HCT116 (cell line): ENCODE data around the gene KCNH6. TPM values are rescaled to one million over a fixed set of nuclear protein-coding genes. Genes with fewer than 3 reads are reported as not detected.

Experiments
- ATAC-seq: fragments of 200-7000 bp; cut with Tn5 transposase; 2 replicates; pipeline ENCODE4 v1.9.1; 2020; ENCODE audit warnings: mild to moderate bottlenecking, moderate library complexity
- BruUV-seq: library from RNA; stranded (reverse); fragments of 400-500 nt; replicated peaks from 2 replicates; lab custom pipeline; 2021; lab: Mats Ljungman, UMichigan
- CTCF ChIA-PET: fragments of 300-600 bp; sonication (Branson Sonifier 250); formaldehyde crosslinking; loops from one replicate; lab custom pipeline; 2021; ENCODE audit warnings: antibody characterized with exemption; lab: Charles Lee
- POLR2A ChIA-PET: fragments of 300-600, 350-600 bp; sonication (Branson Sonifier 250); formaldehyde crosslinking; loops from one replicate; lab custom pipeline; 2021; ENCODE audit warnings: antibody characterized with exemption; lab: Charles Lee
- RAD21 ChIA-PET, 2 experiments: fragments of 300-600 bp; sonication (Branson Sonifier 250); formaldehyde crosslinking; loops; one replicate each; lab custom pipeline; 2023; ENCODE audit warnings: low total read pairs in 2 of 2; ENCODE audit not compliant: uncharacterized antibody in 2 of 2, unreplicated experiment in 2 of 2, low non-redundant PET in 1 of 2; lab: Charles Lee
- DNase-seq: peaks from one replicate; pipeline ENCODE4 v3.0.0-alpha.2; 2010; ENCODE audit warnings: low read depth, low spot score
- H2AFZ ChIP-seq: fragments of 200-600 bp; shearing (Covaris generic), sonication (generic); 2 replicates; pipeline ENCODE4 v1.6.1; 2017; ENCODE audit warnings: low read depth, mixed run types, mixed read lengths, antibody characterized with exemption, low read length; ENCODE audit not compliant: poor library complexity, severe bottlenecking
- H3K27ac ChIP-seq: 2 replicates; pipeline ENCODE4 v1.5.1; 2012; ENCODE audit warnings: low read depth, low read length
- H3K27me3 ChIP-seq: fragments of 200-600 bp; sonication (generic); 2 replicates; pipeline ENCODE4 v1.6.1; 2016; ENCODE audit warnings: mixed run types, low read length, mixed read lengths; ENCODE audit not compliant: insufficient read depth
- H3K36me3 ChIP-seq, 2 experiments: fragments of 200-500 bp in 1 of 2; fragments of 200-600 bp in 1 of 2; sonication (Bioruptor generic) in 1 of 2; sonication (generic) in 1 of 2; 2 replicates each; pipeline versions ENCODE4 v1.5.1 to v1.6.1; 2014 to 2016; ENCODE audit warnings: low read length in 2 of 2, inconsistent platforms in 1 of 2, mixed read lengths in 1 of 2, mixed run types in 1 of 2; ENCODE audit not compliant: insufficient read depth in 2 of 2, control insufficient read depth in 1 of 2
- H3K4me1 ChIP-seq, 2 experiments: fragments of 200-600 bp in 1 of 2; sonication (generic) in 1 of 2; 2 replicates each; pipeline versions ENCODE4 v1.5.1 to v1.6.1; 2012 to 2017; ENCODE audit warnings: low read length in 2 of 2, inconsistent platforms in 1 of 2, mild to moderate bottlenecking in 1 of 2, mixed read lengths in 1 of 2, mixed run types in 1 of 2, moderate library complexity in 1 of 2; ENCODE audit not compliant: insufficient read depth in 2 of 2, control insufficient read depth in 1 of 2
- H3K4me2 ChIP-seq: fragments of 200-600 bp; sonication (generic); 2 replicates; pipeline ENCODE4 v1.6.1; 2017; ENCODE audit warnings: mixed run types, low read length, mixed read lengths
- H3K4me3 ChIP-seq, 2 experiments: fragments of 200-600 bp in 1 of 2; sonication (generic) in 1 of 2; replicated peaks in 1 of 2; 2 replicates each; pipeline ENCODE4 v1.5.1; 2011 to 2016; ENCODE audit warnings: low read length in 2 of 2, control low read depth in 1 of 2, low read depth in 1 of 2, mild to moderate bottlenecking in 1 of 2, mixed read lengths in 1 of 2, mixed run types in 1 of 2
- H3K79me2 ChIP-seq: fragments of 200-600 bp; sonication (generic); 2 replicates; pipeline ENCODE4 v1.6.1; 2017; ENCODE audit warnings: mild to moderate bottlenecking, mixed run types, low read length, moderate library complexity, mixed read lengths; ENCODE audit not compliant: insufficient read depth
- H3K9ac ChIP-seq: fragments of 200-600 bp; sonication (generic); 2 replicates; pipeline ENCODE4 v1.6.1; 2016; ENCODE audit warnings: low read length, mixed read lengths
- H3K9me2 ChIP-seq: fragments of 200-600 bp; sonication (generic), shearing (Covaris generic); 2 replicates; pipeline ENCODE4 v1.6.1; 2017; ENCODE audit warnings: mixed run types, mild to moderate bottlenecking, moderate library complexity; ENCODE audit not compliant: insufficient read depth
- H3K9me3 ChIP-seq, 2 experiments: fragments of 200-500 bp in 1 of 2; fragments of 200-600 bp in 1 of 2; sonication (Bioruptor generic) in 1 of 2; sonication (generic) in 1 of 2; 2 replicates each; pipeline ENCODE4 v1.6.1; 2014 to 2017; ENCODE audit warnings: low read length in 2 of 2, mixed read lengths in 2 of 2, inconsistent platforms in 1 of 2, low read depth in 1 of 2, mild to moderate bottlenecking in 1 of 2, mixed run types in 1 of 2, moderate library complexity in 1 of 2; ENCODE audit not compliant: control insufficient read depth in 1 of 2, insufficient read depth in 1 of 2
- H4K20me1 ChIP-seq: fragments of 200-600 bp; sonication (generic), shearing (Covaris generic); 2 replicates; pipeline ENCODE4 v1.6.1; 2017; ENCODE audit warnings: mixed run types, mild to moderate bottlenecking, moderate library complexity; ENCODE audit not compliant: insufficient read depth
- CBX3 ChIP-seq: IDR thresholded peaks from 2 replicates; pipeline ENCODE4 v1.6.1; 2012; ENCODE audit warnings: low read depth
- CEBPB ChIP-seq: IDR thresholded peaks from 2 replicates; pipeline ENCODE4 v1.6.1; 2012; ENCODE audit warnings: low read depth
- EGR1 ChIP-seq: IDR thresholded peaks from 2 replicates; pipeline ENCODE4 v1.6.1; 2012; ENCODE audit warnings: low read depth
- EZH2 ChIP-seq: fragments of 200-600 bp; sonication (generic); IDR thresholded peaks from 2 replicates; pipeline ENCODE4 v1.6.1; 2017; ENCODE audit warnings: antibody characterized with exemption, mixed run types
- FOSL1 ChIP-seq: IDR thresholded peaks from 2 replicates; pipeline ENCODE4 v1.6.1; 2012; ENCODE audit warnings: low read depth
- JUND ChIP-seq: IDR thresholded peaks from 2 replicates; pipeline ENCODE4 v1.6.1; 2012
- POLR2AphosphoS5 ChIP-seq: IDR thresholded peaks from 2 replicates; pipeline ENCODE4 v1.6.1; 2011; ENCODE audit warnings: mild to moderate bottlenecking, low read depth, low read length, moderate library complexity
- SIN3A ChIP-seq: IDR thresholded peaks from 2 replicates; pipeline ENCODE4 v1.6.1; 2012; ENCODE audit warnings: low read depth
- SP1 ChIP-seq: IDR thresholded peaks from 2 replicates; pipeline ENCODE4 v1.6.1; 2012; ENCODE audit warnings: low read depth
- YY1 ChIP-seq: IDR thresholded peaks from 2 replicates; pipeline ENCODE4 v1.6.1; 2011; ENCODE audit warnings: low read length, low read depth, moderate library complexity, mild to moderate bottlenecking; ENCODE audit not compliant: insufficient replicate concordance; ENCODE audit errors: extremely low read depth
- ZFX ChIP-seq: fragments of 450-650 bp; IDR thresholded peaks from 2 replicates; pipeline ENCODE4 v1.6.1; 2017
- intact Hi-C: fragments of 100-400 bp; cut with micrococcal nuclease; formaldehyde crosslinking; loops from 2 replicates; pipeline ENCODE4 v1.10.0; 2022
- total RNA-seq: library from RNA; stranded (reverse); gene quantifications from one replicate; pipeline ENCODE4 v1.2.1, GENCODE V29; 2021; ENCODE audit not compliant: unreplicated experiment
- TF ChIP-seq, protein P1 (sequence below): IDR thresholded peaks from 2 replicates; pipeline ENCODE4 v1.6.1; 2011; ENCODE audit warnings: mild to moderate bottlenecking, low read length, moderate library complexity; ENCODE audit not compliant: insufficient replicate concordance; ENCODE audit errors: extremely low read depth
- TF ChIP-seq, protein P2 (sequence below), 3 experiments: fragments of 200-600 bp in 1 of 3; sonication (generic) in 1 of 3; IDR thresholded peaks in 2 of 3; conservative IDR thresholded peaks in 1 of 3; 2 replicates each; pipeline ENCODE4 v1.5.1; 2012 to 2017; ENCODE audit warnings: low read depth in 2 of 3, low read length in 2 of 3, antibody characterized with exemption in 1 of 3, borderline replicate concordance in 1 of 3, control low read depth in 1 of 3, mild to moderate bottlenecking in 1 of 3, mixed read lengths in 1 of 3, mixed run types in 1 of 3, moderate library complexity in 1 of 3; ENCODE audit not compliant: insufficient read depth in 1 of 3
- TF ChIP-seq, protein P3 (sequence below): IDR thresholded peaks from 2 replicates; pipeline ENCODE4 v1.6.1; 2012
- TF ChIP-seq, protein P4 (sequence below): IDR thresholded peaks from 2 replicates; pipeline ENCODE4 v1.6.1; 2012

The KCNH6 gene
- total RNA-seq, 1 experiment from 2014 or later = not detected

DNA sequence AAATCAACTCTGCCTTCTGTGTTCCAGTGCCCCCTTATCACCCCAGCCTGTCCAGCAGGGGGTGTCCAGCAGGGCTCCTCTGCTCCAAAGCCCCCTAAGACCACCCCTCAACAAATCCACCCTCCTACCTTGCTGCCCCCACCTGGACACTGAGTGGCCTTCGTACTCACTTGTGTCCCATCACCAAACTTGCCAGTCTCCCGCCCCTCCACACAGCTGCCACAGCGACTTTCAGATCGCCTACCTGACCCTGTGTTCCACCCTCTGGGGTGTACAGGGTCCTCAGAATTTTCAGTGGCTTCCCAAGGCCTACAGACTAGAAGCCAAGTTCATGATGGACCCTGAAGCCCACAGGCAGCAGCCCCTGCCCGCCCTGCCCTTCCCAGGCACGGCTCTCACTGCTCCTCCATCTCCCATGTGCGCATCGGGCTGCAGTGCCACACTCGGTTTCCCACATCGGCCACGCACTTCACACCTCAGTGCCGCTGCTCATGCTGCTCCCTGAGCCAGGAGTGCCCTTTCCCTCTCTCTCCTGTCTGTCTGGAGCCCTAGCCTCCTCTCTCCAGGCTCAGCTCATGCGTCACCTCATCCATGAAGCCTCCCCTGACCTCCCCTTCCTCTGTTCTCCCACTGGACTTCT lies 11.8 kb downstream of the KCNH6 start (continued):
- TF ChIP-seq, protein P1, sequence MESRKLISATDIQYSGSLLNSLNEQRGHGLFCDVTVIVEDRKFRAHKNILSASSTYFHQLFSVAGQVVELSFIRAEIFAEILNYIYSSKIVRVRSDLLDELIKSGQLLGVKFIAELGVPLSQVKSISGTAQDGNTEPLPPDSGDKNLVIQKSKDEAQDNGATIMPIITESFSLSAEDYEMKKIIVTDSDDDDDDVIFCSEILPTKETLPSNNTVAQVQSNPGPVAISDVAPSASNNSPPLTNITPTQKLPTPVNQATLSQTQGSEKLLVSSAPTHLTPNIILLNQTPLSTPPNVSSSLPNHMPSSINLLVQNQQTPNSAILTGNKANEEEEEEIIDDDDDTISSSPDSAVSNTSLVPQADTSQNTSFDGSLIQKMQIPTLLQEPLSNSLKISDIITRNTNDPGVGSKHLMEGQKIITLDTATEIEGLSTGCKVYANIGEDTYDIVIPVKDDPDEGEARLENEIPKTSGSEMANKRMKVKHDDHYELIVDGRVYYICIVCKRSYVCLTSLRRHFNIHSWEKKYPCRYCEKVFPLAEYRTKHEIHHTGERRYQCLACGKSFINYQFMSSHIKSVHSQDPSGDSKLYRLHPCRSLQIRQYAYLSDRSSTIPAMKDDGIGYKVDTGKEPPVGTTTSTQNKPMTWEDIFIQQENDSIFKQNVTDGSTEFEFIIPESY = no peak
- TF ChIP-seq YY1 (no peak), JUND (no peak), EGR1 (no peak), ZFX (no peak), POLR2AphosphoS5 (no peak), EZH2 (no peak)
- TF ChIP-seq, protein P2, sequence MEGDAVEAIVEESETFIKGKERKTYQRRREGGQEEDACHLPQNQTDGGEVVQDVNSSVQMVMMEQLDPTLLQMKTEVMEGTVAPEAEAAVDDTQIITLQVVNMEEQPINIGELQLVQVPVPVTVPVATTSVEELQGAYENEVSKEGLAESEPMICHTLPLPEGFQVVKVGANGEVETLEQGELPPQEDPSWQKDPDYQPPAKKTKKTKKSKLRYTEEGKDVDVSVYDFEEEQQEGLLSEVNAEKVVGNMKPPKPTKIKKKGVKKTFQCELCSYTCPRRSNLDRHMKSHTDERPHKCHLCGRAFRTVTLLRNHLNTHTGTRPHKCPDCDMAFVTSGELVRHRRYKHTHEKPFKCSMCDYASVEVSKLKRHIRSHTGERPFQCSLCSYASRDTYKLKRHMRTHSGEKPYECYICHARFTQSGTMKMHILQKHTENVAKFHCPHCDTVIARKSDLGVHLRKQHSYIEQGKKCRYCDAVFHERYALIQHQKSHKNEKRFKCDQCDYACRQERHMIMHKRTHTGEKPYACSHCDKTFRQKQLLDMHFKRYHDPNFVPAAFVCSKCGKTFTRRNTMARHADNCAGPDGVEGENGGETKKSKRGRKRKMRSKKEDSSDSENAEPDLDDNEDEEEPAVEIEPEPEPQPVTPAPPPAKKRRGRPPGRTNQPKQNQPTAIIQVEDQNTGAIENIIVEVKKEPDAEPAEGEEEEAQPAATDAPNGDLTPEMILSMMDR (IDR thresholded peaks at IDR 0.05 in 2 of 3, conservative IDR thresholded peaks at IDR 0.05 in 1 of 3; ENCODE audit: borderline replicate concordance in 1 of 3, insufficient read depth in 1 of 3, low read depth in 2 of 3, low read length in 2 of 3) = no peak
- TF ChIP-seq, protein P3, sequence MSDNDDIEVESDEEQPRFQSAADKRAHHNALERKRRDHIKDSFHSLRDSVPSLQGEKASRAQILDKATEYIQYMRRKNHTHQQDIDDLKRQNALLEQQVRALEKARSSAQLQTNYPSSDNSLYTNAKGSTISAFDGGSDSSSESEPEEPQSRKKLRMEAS = no peak
- TF ChIP-seq, all 23 proteins: peak for 0

DNA sequence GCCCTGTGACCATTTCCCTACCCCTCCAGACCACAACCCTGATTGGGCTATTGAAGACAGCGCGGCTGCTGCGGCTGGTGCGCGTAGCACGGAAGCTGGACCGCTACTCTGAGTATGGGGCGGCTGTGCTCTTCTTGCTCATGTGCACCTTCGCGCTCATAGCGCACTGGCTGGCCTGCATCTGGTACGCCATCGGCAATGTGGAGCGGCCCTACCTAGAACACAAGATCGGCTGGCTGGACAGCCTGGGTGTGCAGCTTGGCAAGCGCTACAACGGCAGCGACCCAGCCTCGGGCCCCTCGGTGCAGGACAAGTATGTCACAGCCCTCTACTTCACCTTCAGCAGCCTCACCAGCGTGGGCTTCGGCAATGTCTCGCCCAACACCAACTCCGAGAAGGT lies 12.5 kb downstream of the KCNH6 start:
- CTCF ChIA-PET = no interaction called here
- Histone ChIP-seq H3K4me2 (no peak overlapping the region), H4K20me1 (no peaks in the 10 kb centered on the region), H3K9ac (no peak overlapping the region), H3K36me3 (no peaks in the 10 kb centered on the region), H3K27ac (no peak overlapping the region), H3K4me3 (no peak overlapping the region), H3K9me2 (no peaks in the 10 kb centered on the region), H2AFZ (no peak overlapping the region), H3K79me2 (no peaks in the 10 kb centered on the region), H3K27me3 (no peaks in the 10 kb centered on the region; the same call in 1 of the 2 replicates), H3K4me1 (no peaks in the 10 kb centered on the region), H3K9me3 (no peaks in the 10 kb centered on the region)
- no TSS peak for BruUV-seq
- DNase-seq (no peak), ATAC-seq (no peak)
- intact Hi-C loops = no loop called here
- POLR2A ChIA-PET = no interaction called here
- RAD21 ChIA-PET = no interaction called here
- TF ChIP-seq SIN3A (no peak), YY1 (no peak), SP1 (no peak), POLR2AphosphoS5 (no peak), FOSL1 (no peak), CEBPB (no peak), ZFX (no peak), CBX3 (no peak)
- TF ChIP-seq, protein P4, sequence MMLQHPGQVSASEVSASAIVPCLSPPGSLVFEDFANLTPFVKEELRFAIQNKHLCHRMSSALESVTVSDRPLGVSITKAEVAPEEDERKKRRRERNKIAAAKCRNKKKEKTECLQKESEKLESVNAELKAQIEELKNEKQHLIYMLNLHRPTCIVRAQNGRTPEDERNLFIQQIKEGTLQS = no peak
